K562 (cell line): ENCODE results near the gene ITPKA. TPM values are rescaled to one million over a fixed set of nuclear protein-coding genes. Genes with fewer than 3 reads are reported as not detected.

Experiments
- CBFA2T3 ChIP-seq: fragments of 450-650 bp; IDR thresholded peaks from 2 replicates; pipeline ENCODE4 v1.6.1; 2017
- E2F4 ChIP-seq: sonication (generic); formaldehyde crosslinking; IDR thresholded peaks from 2 replicates; pipeline ENCODE4 v1.8.0; 2022; ENCODE audit warnings: mild to moderate bottlenecking, low read depth, missing genetic modification reagents
- HIVEP1 ChIP-seq: fragments of 250-450 bp; sonication (Bioruptor Pico); IDR thresholded peaks from 2 replicates; pipeline ENCODE4 v1.4.0; 2020; ENCODE audit warnings: mild to moderate bottlenecking
- HMGXB4 ChIP-seq: sonication (generic); formaldehyde crosslinking; IDR thresholded peaks from 2 replicates; pipeline ENCODE4 v1.8.1; 2023; ENCODE audit warnings: mild to moderate bottlenecking, missing genetic modification reagents
- HOXB6 ChIP-seq: fragments of 250-450 bp; sonication (Bioruptor Pico); IDR thresholded peaks from 2 replicates; pipeline ENCODE4 v1.5.1; 2022; ENCODE audit warnings: mild to moderate bottlenecking, borderline replicate concordance
- MCM2 ChIP-seq: fragments of 450-650 bp; IDR thresholded peaks from 2 replicates; pipeline ENCODE4 v1.6.1; 2017; ENCODE audit warnings: low read depth, mild to moderate bottlenecking
- MEF2A ChIP-seq: IDR thresholded peaks from 2 replicates; pipeline ENCODE4 v1.6.1; 2011; ENCODE audit warnings: low read depth, mild to moderate bottlenecking, low read length, moderate library complexity; ENCODE audit not compliant: control insufficient read depth
- NKRF ChIP-seq: fragments of 450-650 bp; IDR thresholded peaks from 2 replicates; pipeline ENCODE4 v1.6.1; 2016; ENCODE audit warnings: borderline replicate concordance
- RBM22 ChIP-seq: fragments of 200-400 bp; formaldehyde crosslinking; IDR thresholded peaks from 2 replicates; pipeline ENCODE4 v1.6.1; 2018; ENCODE audit warnings: low read length, low read depth; ENCODE audit not compliant: poor library complexity, severe bottlenecking
- TGIF2 ChIP-seq: sonication (generic); formaldehyde crosslinking; IDR thresholded peaks from 2 replicates; pipeline ENCODE4 v1.8.1; 2022; ENCODE audit warnings: mild to moderate bottlenecking, missing genetic modification reagents, moderate library complexity
- ZBTB33 ChIP-seq: sonication (generic); formaldehyde crosslinking; IDR thresholded peaks from 2 replicates; pipeline ENCODE4 v1.8.1; 2023; ENCODE audit warnings: mild to moderate bottlenecking, missing genetic modification reagents
- ZBTB7A ChIP-seq: IDR thresholded peaks from 2 replicates; pipeline ENCODE4 v1.6.1; 2011; ENCODE audit warnings: low read depth, mild to moderate bottlenecking, low read length, moderate library complexity, borderline replicate concordance; ENCODE audit not compliant: control insufficient read depth
- polyA plus RNA-seq, 8 experiments: library from polyadenylated mRNA; depleted of rRNA in 4 of 8; stranded (reverse) in 5 of 8; unstranded in 3 of 8; fragments of >200 nt; fragmentation: Nextera tagmentation in 2 of 8; fragmentation: Illumina TruSeq in 1 of 8; extraction: Ambion mirVana in 2 of 8; extraction: Trizol in 1 of 8; gene quantifications; 2 replicates each; pipeline versions ENCODE4 v1.2.1 to v1.2.3, GENCODE V29; 2011 to 2014; ENCODE audit warnings: inconsistent platforms in 1 of 8, missing spikeins in 1 of 8
- total RNA-seq, 7 experiments: library from RNA; depleted of rRNA in 6 of 7; stranded (reverse); fragments of >200 nt in 6 of 7; fragmentation: Illumina TruSeq in 2 of 7; extraction: Trizol in 2 of 7; gene quantifications; 2 replicates each; pipeline versions ENCODE4 v1.2.1 to v1.2.3, GENCODE V29; 2011 to 2021; ENCODE audit warnings: low replicate concordance in 1 of 7
- TF ChIP-seq, protein P1 (sequence below): sonication (generic); formaldehyde crosslinking; IDR thresholded peaks from 2 replicates; pipeline ENCODE4 v1.4.0; 2020; ENCODE audit warnings: mild to moderate bottlenecking, missing genetic modification reagents

The ITPKA gene
- total and polyA plus RNA-seq, 9 of the 15 experiments (the other 6 are each of a cell fraction or from before 2014, with no cell fraction given): 0.14 to 68.4 (median 11.5) TPM

DNA sequence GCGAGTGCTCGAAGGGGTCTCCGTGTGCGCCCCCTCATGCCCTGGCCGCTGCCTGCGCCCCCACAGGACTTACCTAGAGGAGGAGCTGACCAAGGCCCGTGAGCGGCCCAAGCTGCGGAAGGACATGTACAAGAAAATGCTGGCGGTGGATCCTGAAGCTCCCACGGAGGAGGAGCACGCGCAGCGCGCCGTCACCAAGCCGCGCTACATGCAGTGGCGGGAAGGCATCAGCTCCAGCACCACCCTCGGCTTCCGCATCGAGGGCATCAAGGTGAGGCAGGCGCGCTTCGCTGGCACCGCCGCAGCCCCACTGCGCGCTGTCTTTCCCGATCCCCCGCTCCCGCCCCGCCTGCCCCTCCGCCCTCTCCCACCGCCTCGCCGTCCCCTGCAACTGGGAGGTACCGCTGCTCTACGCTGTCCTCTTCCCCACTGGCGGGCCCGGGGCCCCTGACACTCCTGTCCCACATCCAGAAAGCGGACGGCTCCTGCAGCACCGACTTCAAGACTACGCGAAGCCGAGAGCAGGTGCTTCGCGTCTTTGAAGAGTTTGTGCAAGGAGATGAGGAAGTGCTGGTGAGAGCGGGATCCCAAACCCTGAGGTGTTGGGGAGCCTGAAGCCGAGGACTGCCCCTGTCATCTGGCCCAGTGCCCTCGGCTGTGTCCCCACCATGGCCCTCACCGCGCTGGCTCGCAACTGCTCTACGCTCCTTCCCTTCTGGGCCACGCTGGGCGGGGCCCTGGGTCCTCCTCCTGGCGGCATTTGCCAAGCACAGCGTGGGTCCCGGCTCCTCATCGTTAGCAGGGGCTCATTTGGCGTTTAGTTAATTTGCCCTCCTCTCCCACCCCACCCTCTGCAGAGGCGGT, 8.5 kb downstream of the ITPKA start (continued):
- peak; percentile 87 for TF ChIP-seq ZBTB33
- TF ChIP-seq HMGXB4: no peak
- no peak for TF ChIP-seq CBFA2T3
- TF ChIP-seq HIVEP1 (CRISPR knock-in tag): no peak
- TF ChIP-seq NKRF: no peak
- TF ChIP-seq HOXB6 (CRISPR knock-in tag): no peak
- TF ChIP-seq E2F4 (CRISPR knock-in tag): no peak
- TF ChIP-seq, protein P1, sequence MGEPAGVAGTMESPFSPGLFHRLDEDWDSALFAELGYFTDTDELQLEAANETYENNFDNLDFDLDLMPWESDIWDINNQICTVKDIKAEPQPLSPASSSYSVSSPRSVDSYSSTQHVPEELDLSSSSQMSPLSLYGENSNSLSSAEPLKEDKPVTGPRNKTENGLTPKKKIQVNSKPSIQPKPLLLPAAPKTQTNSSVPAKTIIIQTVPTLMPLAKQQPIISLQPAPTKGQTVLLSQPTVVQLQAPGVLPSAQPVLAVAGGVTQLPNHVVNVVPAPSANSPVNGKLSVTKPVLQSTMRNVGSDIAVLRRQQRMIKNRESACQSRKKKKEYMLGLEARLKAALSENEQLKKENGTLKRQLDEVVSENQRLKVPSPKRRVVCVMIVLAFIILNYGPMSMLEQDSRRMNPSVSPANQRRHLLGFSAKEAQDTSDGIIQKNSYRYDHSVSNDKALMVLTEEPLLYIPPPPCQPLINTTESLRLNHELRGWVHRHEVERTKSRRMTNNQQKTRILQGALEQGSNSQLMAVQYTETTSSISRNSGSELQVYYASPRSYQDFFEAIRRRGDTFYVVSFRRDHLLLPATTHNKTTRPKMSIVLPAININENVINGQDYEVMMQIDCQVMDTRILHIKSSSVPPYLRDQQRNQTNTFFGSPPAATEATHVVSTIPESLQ: no peak
- TF ChIP-seq ZBTB7A: no peak
- no peak for TF ChIP-seq MCM2
- no peak for TF ChIP-seq MEF2A
- no peak for TF ChIP-seq TGIF2
- peak; percentile 14 for TF ChIP-seq RBM22
